Measurements from ENCODE around the gene TRMO.

GRCh38 chr9:97959585-97959984 is 37.3 kb upstream of the TRMO start:
- TF ChIP-seq CTCF (IDR thresholded peaks at IDR 0.05; ENCODE audit: low read length) (no peak), EZH2 (optimal IDR thresholded peaks at IDR 0.05; ENCODE audit: low read depth, low read length) (no peak)

Measured in MM.1S (cell line).